Measurements from ENCODE around the gene WDR33. TPM values are rescaled to one million over a fixed set of nuclear protein-coding genes. Genes with fewer than 3 reads are reported as not detected.

Gene WDR33
- total and polyA plus RNA-seq, 2 experiments from 2014 or later, result 16.9 to 43.8 TPM

- TF ChIP-seq EZH2phosphoT487 (IDR thresholded peaks at IDR 0.05; ENCODE audit: insufficient read depth, low read depth), result no peak
- H3K4me3 ChIP-seq, result no peak overlapping the region
- peaks cover 91% of the 10 kb centered on the region for H3K79me2 ChIP-seq (ENCODE audit: insufficient read depth)
- H3K36me3 ChIP-seq (ENCODE audit: low read depth), result peaks cover 30% of the 10 kb centered on the region
- H3K9ac ChIP-seq, result no peak overlapping the region
- H3K27me3 ChIP-seq (replicated peaks; ENCODE audit: insufficient read depth), result no peaks in the 10 kb centered on the region
- peaks cover 6% of the 10 kb centered on the region for H3K4me1 ChIP-seq (ENCODE audit: insufficient read depth)
- no peak for DNase-seq
- no peak overlapping the region for H3K27ac ChIP-seq
- no peaks in the 10 kb centered on the region for H3K9me2 ChIP-seq (ENCODE audit: insufficient read depth)
- H3F3A ChIP-seq (ENCODE audit: insufficient read depth), result no peaks in the 10 kb centered on the region
- H4K20me1 ChIP-seq (ENCODE audit: insufficient read depth), result 0 out of 2 replicates have a peak, but pooled peaks cover 8% of the 10 kb centered on the region
- WGBS, 2 experiments (ENCODE audit: low coverage in 1 of 2, low lambda C conversion rate in 2 of 2, missing lambda C conversion rate in 2 of 2), result 86 to 89% methylated on average over 4 of the region's 4 CpGs
- H2AFZ ChIP-seq, result no peak overlapping the region
- in situ Hi-C loops (cut with MboI), result no loop called here
- H3K9me3 ChIP-seq (ENCODE audit: low read depth), result no peaks in the 10 kb centered on the region
- no peak overlapping the region for H3K4me2 ChIP-seq (ENCODE audit: unreplicated experiment)
Measured at GRCh38 chr2:127853671-127854070, 42.7 kb upstream of the WDR33 start.

DNA sequence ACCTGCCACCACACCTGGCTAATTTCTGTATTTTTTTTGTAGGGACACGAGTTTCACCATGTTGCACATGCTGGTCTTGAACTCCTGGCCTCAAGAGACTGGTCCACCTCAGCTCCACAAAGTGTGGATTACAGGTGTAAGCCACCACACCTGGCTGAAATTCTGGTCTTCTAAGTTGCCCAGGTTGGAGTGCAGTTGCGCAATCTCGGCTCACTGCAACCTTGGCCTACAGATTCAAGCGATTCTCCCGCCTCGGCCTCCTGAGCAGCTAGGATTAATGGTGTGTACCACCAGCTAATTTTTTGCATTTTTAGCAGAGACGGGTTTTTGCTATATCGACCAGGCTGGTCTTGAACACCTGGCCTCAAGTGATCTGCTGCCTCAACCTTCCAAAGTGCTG, 41.4 kb upstream of the WDR33 start:
- H3K9me3 ChIP-seq (ENCODE audit: low read depth), result no peaks in the 10 kb centered on the region
- in situ Hi-C loops (cut with MboI), result no loop called here
- 0 out of 2 replicates have a peak, but pooled peaks cover 8% of the 10 kb centered on the region for H4K20me1 ChIP-seq (ENCODE audit: insufficient read depth)
- TF ChIP-seq EZH2phosphoT487 (IDR thresholded peaks at IDR 0.05; ENCODE audit: insufficient read depth, low read depth), result no peak
- no peak for TF ChIP-seq EZH2 (IDR thresholded peaks at IDR 0.05; ENCODE audit: insufficient read depth, poor library complexity, severe bottlenecking)
- no peak overlapping the region for H3K27ac ChIP-seq
- peaks cover 6% of the 10 kb centered on the region; the same call in 1 of the 2 replicates for H3K4me1 ChIP-seq (ENCODE audit: insufficient read depth)
- 90 to 91% methylated on average over 8 of the region's 8 CpGs for WGBS, 2 experiments (ENCODE audit: low coverage in 1 of 2, low lambda C conversion rate in 2 of 2, missing lambda C conversion rate in 2 of 2)
- no peak overlapping the region for H2AFZ ChIP-seq
- H3K4me3 ChIP-seq, result no peak overlapping the region
- no peaks in the 10 kb centered on the region for H3F3A ChIP-seq (ENCODE audit: insufficient read depth)
- no peak overlapping the region for H3K9ac ChIP-seq
- no peaks in the 10 kb centered on the region for H3K9me2 ChIP-seq (ENCODE audit: insufficient read depth)
- no peaks in the 10 kb centered on the region for H3K27me3 ChIP-seq (replicated peaks; ENCODE audit: insufficient read depth)
- H3K4me2 ChIP-seq (ENCODE audit: unreplicated experiment), result no peak overlapping the region
- DNase-seq, result no peak
- H3K36me3 ChIP-seq (ENCODE audit: low read depth), result peaks cover 41% of the 10 kb centered on the region
- peaks cover 84% of the 10 kb centered on the region for H3K79me2 ChIP-seq (ENCODE audit: insufficient read depth)

- WGBS, 2 experiments (ENCODE audit: low coverage in 1 of 2, low lambda C conversion rate in 2 of 2, missing lambda C conversion rate in 2 of 2), result 93 to 97% methylated on average over 7 of the region's 7 CpGs
- Histone ChIP-seq H3K4me2 (ENCODE audit: unreplicated experiment) (no peak overlapping the region), H3K36me3 (ENCODE audit: low read depth) (peaks cover 57% of the 10 kb centered on the region), H3K9me2 (ENCODE audit: insufficient read depth) (no peaks in the 10 kb centered on the region), H3K27me3 (replicated peaks; ENCODE audit: insufficient read depth) (no peaks in the 10 kb centered on the region), H4K20me1 (ENCODE audit: insufficient read depth) (no peaks in the 10 kb centered on the region), H3F3A (ENCODE audit: insufficient read depth) (no peaks in the 10 kb centered on the region), H3K79me2 (ENCODE audit: insufficient read depth) (peaks cover 39% of the 10 kb centered on the region), H3K27ac (no peak overlapping the region), H3K9ac (no peak overlapping the region), H3K4me1 (ENCODE audit: insufficient read depth) (no peaks in the 10 kb centered on the region), H3K4me3 (no peak overlapping the region), H3K9me3 (ENCODE audit: low read depth) (no peaks in the 10 kb centered on the region), H2AFZ (no peak overlapping the region)
- in situ Hi-C loops (cut with MboI), result no loop called here
- DNase-seq, result no peak
- TF ChIP-seq EZH2phosphoT487 (IDR thresholded peaks at IDR 0.05; ENCODE audit: insufficient read depth, low read depth) (no peak), EZH2 (IDR thresholded peaks at IDR 0.05; ENCODE audit: insufficient read depth, poor library complexity, severe bottlenecking) (no peak)
Measured at GRCh38 chr2:127847931-127848330, 37.0 kb upstream of the WDR33 start.

DNA sequence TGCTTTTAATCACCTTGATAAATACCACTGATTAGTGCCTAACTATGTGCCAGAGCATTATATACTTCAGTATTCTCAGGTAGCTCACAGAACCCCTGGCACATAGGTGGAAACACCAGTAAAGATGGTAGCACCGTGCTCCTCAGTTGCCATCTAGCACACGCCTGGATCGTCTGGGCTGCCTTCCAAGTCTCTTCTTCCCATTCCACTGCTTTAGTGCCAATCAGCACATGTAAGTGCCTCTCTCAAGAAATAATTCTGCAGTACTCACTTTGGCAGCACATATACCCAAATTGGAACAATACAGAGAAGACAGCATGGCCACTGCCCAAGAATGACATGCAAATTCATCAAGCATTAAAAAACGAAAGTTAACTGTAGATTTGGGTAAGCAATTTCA, 34.0 kb upstream of the WDR33 start:
- Histone ChIP-seq H3K9me2 (ENCODE audit: insufficient read depth) (no peaks in the 10 kb centered on the region), H3K27ac (no peak overlapping the region), H3K27me3 (replicated peaks; ENCODE audit: insufficient read depth) (no peaks in the 10 kb centered on the region), H3K79me2 (ENCODE audit: insufficient read depth) (peaks cover 9% of the 10 kb centered on the region), H3K9me3 (ENCODE audit: low read depth) (no peaks in the 10 kb centered on the region), H3K4me2 (ENCODE audit: unreplicated experiment) (no peak overlapping the region), H3K4me1 (ENCODE audit: insufficient read depth) (no peaks in the 10 kb centered on the region), H4K20me1 (ENCODE audit: insufficient read depth) (no peaks in the 10 kb centered on the region), H3K9ac (no peak overlapping the region), H3K4me3 (no peak overlapping the region), H2AFZ (no peak overlapping the region), H3F3A (ENCODE audit: insufficient read depth) (no peaks in the 10 kb centered on the region), H3K36me3 (ENCODE audit: low read depth) (peaks cover 40% of the 10 kb centered on the region)
- DNase-seq, result no peak
- TF ChIP-seq EZH2phosphoT487 (IDR thresholded peaks at IDR 0.05; ENCODE audit: insufficient read depth, low read depth), result no peak
- TF ChIP-seq EZH2 (IDR thresholded peaks at IDR 0.05; ENCODE audit: insufficient read depth, poor library complexity, severe bottlenecking), result no peak
- in situ Hi-C loops (cut with MboI), result no loop called here
- 25 to 26% methylated on average over 4 of the region's 4 CpGs for WGBS, 2 experiments (ENCODE audit: low coverage in 1 of 2, low lambda C conversion rate in 2 of 2, missing lambda C conversion rate in 2 of 2)

DNA sequence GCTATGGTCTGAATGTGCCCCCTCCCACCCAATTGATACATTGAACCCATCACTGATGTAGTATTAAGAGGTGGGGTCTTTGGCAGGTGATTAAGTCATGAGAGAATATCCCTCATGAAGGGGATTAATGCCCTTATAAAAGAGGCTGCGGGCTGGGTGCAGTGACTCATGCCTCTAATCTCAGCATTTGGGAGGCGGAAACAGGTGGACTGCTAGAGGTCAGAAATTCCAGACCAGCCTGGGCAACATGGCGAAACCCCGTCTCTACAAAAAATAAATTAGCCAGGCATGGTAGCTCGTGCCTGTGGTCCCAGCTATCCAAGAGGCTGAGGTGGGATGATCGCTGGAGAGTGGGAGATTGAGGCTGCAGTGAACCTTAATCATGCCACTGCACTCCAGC, 32.7 kb upstream of the WDR33 start:
- H2AFZ ChIP-seq, result no peak overlapping the region
- DNase-seq, result no peak
- H3K9me2 ChIP-seq (ENCODE audit: insufficient read depth), result no peaks in the 10 kb centered on the region
- no peak for TF ChIP-seq EZH2 (IDR thresholded peaks at IDR 0.05; ENCODE audit: insufficient read depth, poor library complexity, severe bottlenecking)
- no peak for TF ChIP-seq EZH2phosphoT487 (IDR thresholded peaks at IDR 0.05; ENCODE audit: insufficient read depth, low read depth)
- H3K9me3 ChIP-seq (ENCODE audit: low read depth), result no peaks in the 10 kb centered on the region
- 98% methylated on average over 6 of the region's 6 CpGs for WGBS, 2 experiments (ENCODE audit: low coverage in 1 of 2, low lambda C conversion rate in 2 of 2, missing lambda C conversion rate in 2 of 2)
- no peaks in the 10 kb centered on the region for H3K27me3 ChIP-seq (replicated peaks; ENCODE audit: insufficient read depth)
- no peaks in the 10 kb centered on the region for H3K79me2 ChIP-seq (ENCODE audit: insufficient read depth)
- no peak overlapping the region for H3K27ac ChIP-seq
- no peak overlapping the region for H3K4me2 ChIP-seq (ENCODE audit: unreplicated experiment)
- H3K4me3 ChIP-seq, result no peak overlapping the region
- H3K4me1 ChIP-seq (ENCODE audit: insufficient read depth), result no peaks in the 10 kb centered on the region
- in situ Hi-C loops (cut with MboI), result no loop called here
- no peaks in the 10 kb centered on the region for H3F3A ChIP-seq (ENCODE audit: insufficient read depth)
- H3K36me3 ChIP-seq (ENCODE audit: low read depth), result peaks cover 27% of the 10 kb centered on the region
- H3K9ac ChIP-seq, result no peak overlapping the region
- H4K20me1 ChIP-seq (ENCODE audit: insufficient read depth), result no peaks in the 10 kb centered on the region

All from GM23248 (cell line).